ENCODE results near the gene TSKS. TPM values are rescaled to one million over a fixed set of nuclear protein-coding genes. Genes with fewer than 3 reads are reported as not detected.

TSKS gene
- total RNA-seq, 1 donor from 2014 or later: not detected

DNA sequence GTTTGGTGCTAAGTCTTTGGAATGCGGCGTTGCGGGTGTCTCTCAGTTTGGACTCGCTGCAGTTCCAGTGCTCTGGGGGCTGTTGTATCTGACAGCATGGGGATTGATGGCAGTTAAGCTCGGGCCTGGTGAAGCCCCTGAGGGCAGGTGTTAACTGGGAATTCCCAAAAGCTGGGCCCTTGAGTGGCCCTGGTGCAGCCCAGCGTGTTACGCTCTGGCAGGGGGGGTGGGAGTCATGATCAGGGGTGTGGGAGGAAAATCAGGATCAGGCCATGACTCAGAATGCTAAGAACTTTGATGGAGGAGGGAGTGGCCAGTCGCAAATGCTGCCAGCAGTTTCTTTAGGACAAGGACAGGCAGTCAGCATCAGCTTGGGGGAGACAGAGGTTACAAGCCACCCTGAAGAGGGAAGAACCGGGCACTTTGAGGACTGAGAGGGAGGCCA is 23.3 kb upstream of the TSKS start:
- H3K4me1 ChIP-seq: no peaks in the 10 kb centered on the region
- H3K36me3 ChIP-seq: peaks cover 29 to 68% of the 10 kb centered on the region in 2 donors
- TF ChIP-seq, protein P1, sequence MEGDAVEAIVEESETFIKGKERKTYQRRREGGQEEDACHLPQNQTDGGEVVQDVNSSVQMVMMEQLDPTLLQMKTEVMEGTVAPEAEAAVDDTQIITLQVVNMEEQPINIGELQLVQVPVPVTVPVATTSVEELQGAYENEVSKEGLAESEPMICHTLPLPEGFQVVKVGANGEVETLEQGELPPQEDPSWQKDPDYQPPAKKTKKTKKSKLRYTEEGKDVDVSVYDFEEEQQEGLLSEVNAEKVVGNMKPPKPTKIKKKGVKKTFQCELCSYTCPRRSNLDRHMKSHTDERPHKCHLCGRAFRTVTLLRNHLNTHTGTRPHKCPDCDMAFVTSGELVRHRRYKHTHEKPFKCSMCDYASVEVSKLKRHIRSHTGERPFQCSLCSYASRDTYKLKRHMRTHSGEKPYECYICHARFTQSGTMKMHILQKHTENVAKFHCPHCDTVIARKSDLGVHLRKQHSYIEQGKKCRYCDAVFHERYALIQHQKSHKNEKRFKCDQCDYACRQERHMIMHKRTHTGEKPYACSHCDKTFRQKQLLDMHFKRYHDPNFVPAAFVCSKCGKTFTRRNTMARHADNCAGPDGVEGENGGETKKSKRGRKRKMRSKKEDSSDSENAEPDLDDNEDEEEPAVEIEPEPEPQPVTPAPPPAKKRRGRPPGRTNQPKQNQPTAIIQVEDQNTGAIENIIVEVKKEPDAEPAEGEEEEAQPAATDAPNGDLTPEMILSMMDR (IDR thresholded peaks at IDR 0.05): no peak
- DNase-seq (ENCODE audit: low spot score in 2 of 2): no peak
- no peak overlapping the region for H3K4me3 ChIP-seq
- intact Hi-C loops (cut with DNase I): no loop called here
- no peaks in the 10 kb centered on the region for H3K9me3 ChIP-seq
- no peak overlapping the region for H3K27ac ChIP-seq
- no peaks in the 10 kb centered on the region for H3K27me3 ChIP-seq

DNA sequence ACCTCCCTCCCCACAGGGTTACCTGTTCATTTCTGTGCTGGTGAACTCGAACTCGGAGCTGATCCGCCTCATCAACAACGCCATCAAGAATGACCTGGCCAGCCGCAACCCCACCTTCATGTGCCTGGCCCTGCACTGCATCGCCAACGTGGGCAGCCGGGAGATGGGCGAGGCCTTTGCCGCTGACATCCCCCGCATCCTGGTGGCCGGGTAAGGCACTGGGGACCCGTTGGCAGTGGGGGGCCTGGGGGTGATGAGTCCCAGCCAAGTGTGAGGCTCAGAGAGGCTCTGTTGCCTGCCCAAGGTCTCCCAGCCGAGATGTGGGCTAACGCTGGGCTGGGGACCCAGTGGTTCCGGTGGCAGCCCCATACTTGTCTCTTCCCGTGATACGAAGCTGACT is 19.4 kb upstream of the TSKS start:
- no peaks in the 10 kb centered on the region for H3K27me3 ChIP-seq
- no peak overlapping the region for H3K27ac ChIP-seq
- DNase-seq (ENCODE audit: low spot score in 2 of 2): no peak
- no peaks in the 10 kb centered on the region for H3K4me1 ChIP-seq
- no peaks in the 10 kb centered on the region for H3K9me3 ChIP-seq
- no peak overlapping the region for H3K4me3 ChIP-seq
- peaks cover 19 to 49% of the 10 kb centered on the region in 2 donors for H3K36me3 ChIP-seq
- TF ChIP-seq, protein P1 (IDR thresholded peaks at IDR 0.05): no peak
- intact Hi-C loops (cut with DNase I): no loop called here

DNA sequence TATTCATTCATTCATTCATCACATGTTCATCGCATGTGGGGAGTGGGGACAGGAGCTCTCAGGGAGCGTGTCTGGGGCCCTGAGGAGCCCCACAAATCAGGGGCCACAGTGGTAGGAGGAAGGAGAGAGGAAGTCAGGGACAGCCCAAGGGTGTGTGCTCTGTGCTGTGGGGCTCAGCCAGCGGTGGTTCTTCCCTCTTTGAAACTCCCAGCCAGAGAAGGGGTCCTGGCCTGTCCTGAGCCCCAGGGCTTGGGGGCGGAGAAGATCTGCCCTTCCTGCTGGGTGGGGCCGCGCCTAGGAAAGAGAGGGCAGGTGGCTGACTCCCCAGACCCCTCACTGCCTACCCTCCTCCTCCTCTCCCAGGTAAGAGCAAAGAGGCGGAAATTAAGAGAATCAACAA is 18.3 kb upstream of the TSKS start:
- H3K36me3 ChIP-seq: peaks cover 19 to 45% of the 10 kb centered on the region in 2 donors
- no peaks in the 10 kb centered on the region for H3K4me1 ChIP-seq
- H3K9me3 ChIP-seq: no peaks in the 10 kb centered on the region
- intact Hi-C loops (cut with DNase I): no loop called here
- no peak overlapping the region for H3K4me3 ChIP-seq
- DNase-seq (ENCODE audit: low spot score in 2 of 2): no peak
- no peaks in the 10 kb centered on the region for H3K27me3 ChIP-seq
- TF ChIP-seq, protein P1 (IDR thresholded peaks at IDR 0.05): no peak
- H3K27ac ChIP-seq: no peak overlapping the region

DNA sequence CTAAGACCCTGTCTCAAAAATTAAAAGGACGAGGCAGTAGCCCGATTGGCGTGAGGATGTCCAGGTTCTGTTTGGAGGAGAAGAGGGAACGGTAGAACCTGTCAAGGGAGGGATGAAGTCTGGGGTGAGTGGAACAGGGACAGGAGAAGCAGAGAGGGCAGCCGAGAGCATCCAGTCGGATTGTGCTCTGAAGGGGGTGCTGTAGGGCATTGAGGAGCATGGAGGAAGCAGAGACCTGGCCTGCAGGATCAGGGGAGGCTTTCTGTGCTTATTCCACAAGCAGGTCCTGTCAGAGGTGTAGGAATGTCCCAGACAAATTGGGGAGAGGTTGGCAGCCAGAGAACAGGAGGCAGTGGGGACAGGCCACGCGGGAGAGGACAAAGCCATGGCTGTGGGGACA is 17.8 kb upstream of the TSKS start:
- TF ChIP-seq, protein P1 (IDR thresholded peaks at IDR 0.05): no peak
- intact Hi-C loops (cut with DNase I): no loop called here
- no peak overlapping the region for H3K27ac ChIP-seq
- DNase-seq (ENCODE audit: low spot score in 2 of 2): no peak
- H3K36me3 ChIP-seq: peaks cover 19 to 47% of the 10 kb centered on the region in 2 donors
- H3K27me3 ChIP-seq: no peaks in the 10 kb centered on the region
- H3K4me1 ChIP-seq: no peaks in the 10 kb centered on the region
- H3K9me3 ChIP-seq: no peaks in the 10 kb centered on the region
- H3K4me3 ChIP-seq: no peak overlapping the region

DNA sequence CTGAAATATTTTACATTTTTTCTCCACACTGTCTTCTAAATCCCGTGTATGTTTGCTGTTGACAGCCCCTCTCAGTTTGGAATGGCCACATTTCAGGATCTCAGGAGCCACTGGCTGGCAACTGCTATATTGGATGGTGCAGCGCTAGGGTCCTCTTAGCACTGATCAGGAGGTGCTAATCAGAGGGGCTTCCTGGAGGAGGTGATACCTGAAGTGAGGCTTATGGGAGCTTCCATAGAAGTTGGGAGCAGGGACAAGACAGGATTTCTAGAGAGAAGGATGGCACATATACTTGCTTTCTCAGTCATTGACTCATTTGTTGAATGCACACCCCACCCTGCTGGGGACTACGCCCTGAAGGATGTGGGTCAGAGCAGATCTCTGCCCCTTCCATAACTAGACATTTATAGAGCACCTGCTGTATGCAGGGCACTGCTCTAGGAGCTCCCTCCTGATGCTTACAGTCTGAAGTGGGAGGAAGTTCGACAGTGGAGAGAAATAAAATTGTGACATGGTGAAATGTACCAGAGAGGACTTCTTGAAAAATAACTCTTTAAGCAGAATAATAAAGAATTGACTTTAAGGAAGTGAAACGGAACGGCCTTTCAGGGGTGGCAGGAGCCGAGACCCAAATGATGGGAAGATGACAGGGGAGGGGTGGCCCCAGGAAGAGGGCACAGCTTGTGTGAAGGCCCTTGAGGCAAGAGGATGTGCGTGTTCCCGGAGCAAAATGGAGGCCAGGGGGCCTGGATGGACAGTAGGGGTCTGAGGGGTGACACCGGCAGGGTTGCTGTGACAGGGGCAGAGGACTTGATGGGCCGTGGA is 16.8 kb upstream of the TSKS start:
- no peaks in the 10 kb centered on the region for H3K27me3 ChIP-seq
- H3K4me3 ChIP-seq: no peak overlapping the region
- no peak overlapping the region for H3K27ac ChIP-seq
- no peaks in the 10 kb centered on the region for H3K9me3 ChIP-seq
- intact Hi-C loops (cut with DNase I): no loop called here
- peaks cover 19 to 38% of the 10 kb centered on the region in 2 donors for H3K36me3 ChIP-seq
- TF ChIP-seq, protein P1 (IDR thresholded peaks at IDR 0.05): no peak
- DNase-seq (ENCODE audit: low spot score in 2 of 2): no peak
- no peaks in the 10 kb centered on the region for H3K4me1 ChIP-seq

Measured in ascending aorta (tissue), 2 donors.